Neural cell (in vitro differentiated cells): ENCODE results near the gene ZNF764.

Experiments used
- CTCF ChIP-seq: fragments of 450-650 bp; IDR thresholded peaks from 2 replicates; pipeline ENCODE4 v1.5.1; 2014; ENCODE audit warnings: antibody characterized with exemption, mild to moderate bottlenecking, moderate library complexity; ENCODE audit not compliant: poor library complexity, severe bottlenecking
- EZH2 ChIP-seq: fragments of 200-600, 300-800 bp; shearing (Covaris generic), sonication (generic); IDR thresholded peaks from 2 replicates; pipeline ENCODE4 v1.6.1; 2014; ENCODE audit warnings: antibody characterized with exemption, low read length, borderline replicate concordance, mild to moderate bottlenecking; ENCODE audit not compliant: insufficient read depth, poor library complexity, severe bottlenecking

GRCh38 chr16:30541502-30542329 lies 16.5 kb downstream of the ZNF764 start:
- TF ChIP-seq CTCF: no peak
- TF ChIP-seq EZH2: no peak
